Caco-2 (cell line): Measurements from ENCODE around the gene NHLRC3. TPM values are rescaled to one million over a fixed set of nuclear protein-coding genes. Genes with fewer than 3 reads are reported as not detected.

Experiments
- BruUV-seq: library from RNA; stranded (reverse); fragments of 400-500 nt; replicated peaks from 2 replicates; lab custom pipeline; 2021; lab: Mats Ljungman, UMichigan
- CTCF ChIA-PET: fragments of 300-600 bp; sonication (Branson Sonifier 250); formaldehyde crosslinking; loops from one replicate; lab custom pipeline; 2022; ENCODE audit warnings: antibody characterized with exemption; lab: Charles Lee
- POLR2A ChIA-PET: fragments of 300-600 bp; sonication (Branson Sonifier 250); formaldehyde crosslinking; loops from one replicate; lab custom pipeline; 2022; ENCODE audit warnings: antibody characterized with exemption; lab: Charles Lee
- DNase-seq, 2 experiments: peaks; one replicate each; pipeline versions ENCODE4 v3.0.0 to v3.0.0-alpha.2; 2020 to 2022
- H3K27me3 ChIP-seq: replicated peaks from 2 replicates; pipeline ENCODE4 v1.6.0; 2011; ENCODE audit warnings: low read length; ENCODE audit not compliant: control insufficient read depth, insufficient read depth
- H3K36me3 ChIP-seq: 2 replicates; pipeline ENCODE4 v1.5.1; 2011; ENCODE audit warnings: low read length; ENCODE audit not compliant: control insufficient read depth, insufficient read depth
- H3K4me1 ChIP-seq: fragments of 250-450 bp; sonication (Bioruptor Pico); 2 replicates; pipeline ENCODE4 v1.5.1; 2020; ENCODE audit warnings: mild to moderate bottlenecking
- H3K4me3 ChIP-seq: 2 replicates; pipeline ENCODE4 v1.5.1; 2011; ENCODE audit warnings: low read depth, mild to moderate bottlenecking, control low read depth, low read length
- H3K9me3 ChIP-seq: fragments of 250-450 bp; sonication (Bioruptor Pico); 2 replicates; pipeline ENCODE4 v1.5.1; 2020; ENCODE audit warnings: mild to moderate bottlenecking, moderate library complexity
- H3K27ac Mint-ChIP-seq: one replicate; pipeline ENCODE4 v1.8.0; 2022; ENCODE audit warnings: mixed read lengths; ENCODE audit not compliant: unreplicated experiment
- H3K27me3 Mint-ChIP-seq: one replicate; pipeline ENCODE4 v1.8.0; 2022; ENCODE audit warnings: mixed read lengths; ENCODE audit not compliant: insufficient read depth, unreplicated experiment
- H3K36me3 Mint-ChIP-seq: one replicate; pipeline ENCODE4 v1.8.0; 2022; ENCODE audit warnings: mild to moderate bottlenecking, mixed read lengths; ENCODE audit not compliant: insufficient read depth, unreplicated experiment
- H3K4me1 Mint-ChIP-seq: one replicate; pipeline ENCODE4 v1.8.0; 2022; ENCODE audit warnings: low read depth, mixed read lengths; ENCODE audit not compliant: unreplicated experiment
- H3K4me3 Mint-ChIP-seq: one replicate; pipeline ENCODE4 v1.8.0; 2022; ENCODE audit warnings: mild to moderate bottlenecking, moderate library complexity, mixed read lengths; ENCODE audit not compliant: unreplicated experiment
- H3K9me3 Mint-ChIP-seq: one replicate; pipeline ENCODE4 v1.8.0; 2022; ENCODE audit warnings: mixed read lengths; ENCODE audit not compliant: unreplicated experiment
- intact Hi-C: fragments of 100-400 bp; cut with micrococcal nuclease; formaldehyde crosslinking; loops from one replicate; pipeline ENCODE4 v1.10.0; 2022; ENCODE audit not compliant: unreplicated experiment
- total RNA-seq: library from RNA; stranded (reverse); gene quantifications from 2 replicates; pipeline ENCODE4 v1.2.3, GENCODE V29; 2022
- TF ChIP-seq, protein P1 (sequence below), 2 experiments: fragments of 200-600 bp in 1 of 2; IDR thresholded peaks; 1 replicate in 1 of 2; 2 replicates in 1 of 2; pipeline versions ENCODE4 v1.5.1 to v1.8.0; 2011 to 2022; ENCODE audit warnings: antibody characterized with exemption in 1 of 2, control low read depth in 1 of 2, inconsistent platforms in 1 of 2, low read depth in 1 of 2, low read length in 1 of 2, mild to moderate bottlenecking in 1 of 2, moderate library complexity in 1 of 2; ENCODE audit not compliant: insufficient read depth in 1 of 2, severe bottlenecking in 1 of 2, unreplicated experiment in 1 of 2

NHLRC3 gene
- total RNA-seq, 1 experiment from 2014 or later: 38.1 TPM

DNA sequence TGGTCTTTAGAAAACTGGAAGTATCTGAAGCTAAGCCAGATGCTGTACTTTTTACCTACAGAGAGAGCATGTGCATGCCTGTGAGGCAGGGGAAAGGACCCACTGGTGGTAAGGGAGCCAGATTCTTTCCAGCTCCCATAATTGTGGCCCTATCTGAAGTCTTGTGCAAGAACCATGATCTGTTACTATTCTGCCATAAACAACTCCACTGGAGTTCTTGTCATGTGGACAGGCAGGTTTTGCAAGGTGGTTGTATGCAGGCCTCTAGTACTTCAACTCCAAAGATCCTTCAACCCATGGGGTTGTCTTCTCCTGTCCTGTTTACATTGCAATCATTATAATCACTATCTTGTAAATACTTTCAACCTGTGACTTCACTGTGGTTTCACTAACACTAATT is 14.5 kb upstream of the NHLRC3 start:
- peaks cover 35% of the 10 kb centered on the region for H3K4me1 ChIP-seq
- peak; percentile 83 to 87 for DNase-seq
- H3K9me3 ChIP-seq: no peaks in the 10 kb centered on the region
- BruUV-seq: no TSS peak
- intact Hi-C loops: loop anchor here (1.0 to 5.0 kb wide), 2 partner anchors 15 to 336 kb away; partner anchors contain the start of genes FREM2, NHLRC3 and PROSER1
- ChIA-PET POLR2A (interaction anchor here (2.0 kb wide), 1 partner anchor 14 kb away, joined by 11 read pairs; the partner anchor contains the start of genes NHLRC3 and PROSER1), CTCF (interaction anchor here (0.6 to 1.1 kb wide), 2 partner anchors 14 to 919 kb away, joined by 4 to 5 read pairs; partner anchors contain the start of gene PROSER1)
- TF ChIP-seq, protein P1, sequence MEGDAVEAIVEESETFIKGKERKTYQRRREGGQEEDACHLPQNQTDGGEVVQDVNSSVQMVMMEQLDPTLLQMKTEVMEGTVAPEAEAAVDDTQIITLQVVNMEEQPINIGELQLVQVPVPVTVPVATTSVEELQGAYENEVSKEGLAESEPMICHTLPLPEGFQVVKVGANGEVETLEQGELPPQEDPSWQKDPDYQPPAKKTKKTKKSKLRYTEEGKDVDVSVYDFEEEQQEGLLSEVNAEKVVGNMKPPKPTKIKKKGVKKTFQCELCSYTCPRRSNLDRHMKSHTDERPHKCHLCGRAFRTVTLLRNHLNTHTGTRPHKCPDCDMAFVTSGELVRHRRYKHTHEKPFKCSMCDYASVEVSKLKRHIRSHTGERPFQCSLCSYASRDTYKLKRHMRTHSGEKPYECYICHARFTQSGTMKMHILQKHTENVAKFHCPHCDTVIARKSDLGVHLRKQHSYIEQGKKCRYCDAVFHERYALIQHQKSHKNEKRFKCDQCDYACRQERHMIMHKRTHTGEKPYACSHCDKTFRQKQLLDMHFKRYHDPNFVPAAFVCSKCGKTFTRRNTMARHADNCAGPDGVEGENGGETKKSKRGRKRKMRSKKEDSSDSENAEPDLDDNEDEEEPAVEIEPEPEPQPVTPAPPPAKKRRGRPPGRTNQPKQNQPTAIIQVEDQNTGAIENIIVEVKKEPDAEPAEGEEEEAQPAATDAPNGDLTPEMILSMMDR (IDR thresholded peaks at IDR 0.05; ENCODE audit: insufficient read depth in 1 of 2, low read depth in 1 of 2, low read length in 1 of 2, severe bottlenecking in 1 of 2, unreplicated experiment in 1 of 2): no peak
- no peak overlapping the region for H3K4me3 ChIP-seq
- peaks cover 6% of the 10 kb centered on the region for H3K36me3 ChIP-seq
- Mint-ChIP-seq H3K4me3 (peak overlapping the region; percentile 34), H3K9me3 (no peaks in the 10 kb centered on the region), H3K27me3 (no peaks in the 10 kb centered on the region), H3K36me3 (peaks cover 60% of the 10 kb centered on the region), H3K27ac (peak overlapping the region; percentile 82), H3K4me1 (peaks cover 26% of the 10 kb centered on the region)
- H3K27me3 ChIP-seq: no peaks in the 10 kb centered on the region

DNA sequence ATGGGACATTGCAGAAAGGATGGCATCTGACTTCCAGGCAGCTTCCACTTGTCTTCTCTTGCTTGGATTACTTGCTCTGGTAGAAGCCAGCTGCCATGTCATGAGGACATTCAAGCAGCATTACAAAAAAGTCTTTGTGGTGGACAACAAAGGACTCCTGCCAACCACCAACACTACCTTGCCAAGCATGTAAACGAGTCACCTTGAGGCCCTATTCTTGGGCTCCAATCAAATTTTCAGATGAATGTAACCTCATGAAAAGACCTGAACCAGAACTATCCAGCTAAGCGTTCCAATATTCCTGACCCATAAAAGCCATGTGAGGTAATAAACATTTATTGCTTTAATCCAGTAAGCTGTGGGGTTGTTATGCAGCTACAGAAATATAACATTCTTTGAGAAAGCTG is 12.8 kb upstream of the NHLRC3 start:
- DNase-seq: no peak
- Histone ChIP-seq H3K36me3 (peaks cover 6% of the 10 kb centered on the region), H3K4me1 (peaks cover 35% of the 10 kb centered on the region), H3K27me3 (no peaks in the 10 kb centered on the region), H3K9me3 (no peaks in the 10 kb centered on the region), H3K4me3 (no peak overlapping the region)
- intact Hi-C loops: no loop called here
- POLR2A ChIA-PET: no interaction called here
- Mint-ChIP-seq H3K4me3 (no peak overlapping the region), H3K27ac (no peak overlapping the region), H3K9me3 (no peaks in the 10 kb centered on the region), H3K36me3 (peaks cover 56% of the 10 kb centered on the region), H3K4me1 (peaks cover 26% of the 10 kb centered on the region), H3K27me3 (no peaks in the 10 kb centered on the region)
- BruUV-seq: no TSS peak
- CTCF ChIA-PET: no interaction called here
- TF ChIP-seq, protein P1 (IDR thresholded peaks at IDR 0.05; ENCODE audit: insufficient read depth in 1 of 2, low read depth in 1 of 2, low read length in 1 of 2, severe bottlenecking in 1 of 2, unreplicated experiment in 1 of 2): no peak

DNA sequence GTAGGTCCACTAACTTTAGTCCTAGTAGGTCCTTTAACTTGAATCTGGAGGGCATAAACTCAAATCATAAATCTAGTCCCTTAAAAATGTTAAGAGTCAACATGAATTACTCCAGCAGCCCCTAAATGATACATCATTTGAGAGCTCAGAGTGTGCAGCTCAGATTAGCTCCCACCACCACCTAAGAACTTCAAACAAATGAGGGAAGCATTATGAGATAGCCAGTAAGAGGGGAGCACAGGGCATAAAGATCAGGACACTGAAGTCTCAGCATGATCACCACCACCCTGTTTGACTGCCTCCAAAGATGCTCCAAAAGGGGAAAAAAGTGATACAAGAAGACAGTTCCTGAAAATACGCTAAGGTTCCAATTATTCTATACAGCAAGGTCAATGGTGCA is 6.1 kb upstream of the NHLRC3 start:
- H3K27me3 Mint-ChIP-seq: no peaks in the 10 kb centered on the region
- no peaks in the 10 kb centered on the region for H3K9me3 Mint-ChIP-seq
- TF ChIP-seq, protein P1 (IDR thresholded peaks at IDR 0.05; ENCODE audit: insufficient read depth in 1 of 2, low read depth in 1 of 2, low read length in 1 of 2, severe bottlenecking in 1 of 2, unreplicated experiment in 1 of 2): no peak
- H3K36me3 Mint-ChIP-seq: peaks cover 34% of the 10 kb centered on the region
- 0 out of 2 replicates have a peak, but pooled peaks cover 4% of the 10 kb centered on the region for H3K36me3 ChIP-seq
- intact Hi-C loops: no loop called here
- H3K4me1 Mint-ChIP-seq: peaks cover 7% of the 10 kb centered on the region
- no peaks in the 10 kb centered on the region for H3K27me3 ChIP-seq
- no peak overlapping the region for H3K4me3 Mint-ChIP-seq
- no peak overlapping the region for H3K27ac Mint-ChIP-seq
- POLR2A ChIA-PET: no interaction called here
- no peak for DNase-seq
- peaks cover 6% of the 10 kb centered on the region; the same call in 1 of the 2 replicates for H3K4me1 ChIP-seq
- CTCF ChIA-PET: interaction anchor here (0.6 kb wide), 1 partner anchor 18 kb away, joined by 4 read pairs; no protein-coding TSS in a partner anchor
- no TSS peak for BruUV-seq
- H3K9me3 ChIP-seq: no peaks in the 10 kb centered on the region
- H3K4me3 ChIP-seq: no peak overlapping the region
